Epidermal melanocyte (primary cell): ENCODE data around the gene ASXL2.
"Not testable (repeated sequence)": the region's sequence is repeated elsewhere in the genome, so short reads cannot be mapped to it uniquely, and the experiment has no call there.

Source experiments
- DNase-seq: peaks from one replicate; pipeline ENCODE4 v3.0.0; 2011; ENCODE audit warnings: low spot score; ENCODE audit not compliant: insufficient read length

ASXL2 gene

DNA sequence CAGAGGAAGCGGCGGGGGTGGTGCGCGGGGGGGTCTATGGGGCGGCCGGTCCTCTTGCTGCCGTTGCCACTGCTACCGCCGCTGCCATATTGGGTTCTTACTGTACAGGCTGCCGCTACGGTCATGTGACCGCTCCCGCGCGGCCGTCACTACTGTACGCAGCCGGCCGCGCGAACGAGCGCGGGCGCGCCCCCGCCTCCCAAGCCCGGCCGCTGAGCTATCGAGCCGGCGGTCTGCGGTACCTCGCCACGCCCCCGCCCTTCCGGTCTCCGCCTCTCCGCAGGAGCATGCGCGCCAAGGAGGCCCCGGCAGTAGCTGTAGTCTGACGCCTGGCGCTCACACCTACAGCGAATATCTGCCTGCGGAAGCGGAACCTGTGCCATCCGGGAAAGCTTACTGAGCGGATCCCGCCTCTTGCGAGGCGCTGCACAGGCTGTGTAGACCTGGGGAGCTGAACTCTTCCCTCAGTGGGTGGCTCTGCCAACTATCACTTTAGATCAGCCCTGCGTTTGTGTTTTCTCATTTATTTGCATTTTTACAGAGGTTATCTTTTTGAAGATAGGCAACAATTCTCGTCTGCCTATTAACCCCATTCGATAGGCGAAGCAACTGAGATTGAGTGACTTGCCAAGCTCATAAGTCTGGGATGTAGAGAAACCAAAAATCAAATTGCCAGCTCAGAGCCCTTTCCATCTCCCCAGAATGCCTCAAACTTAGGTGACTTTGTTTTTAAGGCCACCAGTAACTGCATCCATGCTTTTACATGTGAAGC lies at the start of gene ASXL2:
Gene ASXL2, minus strand, starts transcription at position 127 of the 772 bp plus-strand sequence. CDS start 265 bp downstream, outside the sequence.
- DNase-seq: peak; percentile 87

DNA sequence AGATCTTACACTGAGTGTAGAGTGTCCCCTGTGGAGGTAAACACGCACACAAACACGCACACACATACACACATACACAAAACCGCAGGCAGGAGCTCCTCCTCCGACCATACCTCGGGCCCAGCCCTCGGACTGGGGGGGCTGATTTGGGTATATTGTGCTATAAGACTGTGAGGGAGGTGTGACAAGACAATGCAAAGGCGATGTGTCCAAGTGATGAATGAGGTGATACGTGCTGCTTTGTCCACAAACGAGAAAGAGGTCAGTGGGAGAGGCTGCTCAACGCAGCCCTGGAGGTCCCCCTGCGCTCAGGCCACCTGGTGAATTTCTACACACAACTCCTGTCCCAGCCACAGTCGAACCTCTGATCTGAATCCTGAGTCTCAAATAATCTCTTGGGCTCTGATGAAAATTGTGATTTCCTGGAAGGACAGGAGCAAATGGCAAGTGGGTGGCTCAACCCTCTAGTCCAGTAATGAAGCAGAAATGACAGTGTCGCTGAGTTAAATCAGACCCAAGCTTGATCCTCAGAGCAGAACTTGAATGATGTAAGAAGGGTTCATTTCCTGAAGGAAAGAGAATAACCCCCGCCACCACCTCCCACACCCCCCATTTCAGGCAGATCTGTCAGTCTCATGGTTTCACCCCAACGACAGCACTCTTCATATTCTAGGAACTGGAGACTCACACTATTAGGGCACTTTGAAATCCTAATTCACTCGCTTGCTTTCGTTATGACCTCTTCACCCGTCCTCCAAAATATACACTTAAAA lies 48.9 kb upstream of the ASXL2 start:
- no peak for DNase-seq

DNA sequence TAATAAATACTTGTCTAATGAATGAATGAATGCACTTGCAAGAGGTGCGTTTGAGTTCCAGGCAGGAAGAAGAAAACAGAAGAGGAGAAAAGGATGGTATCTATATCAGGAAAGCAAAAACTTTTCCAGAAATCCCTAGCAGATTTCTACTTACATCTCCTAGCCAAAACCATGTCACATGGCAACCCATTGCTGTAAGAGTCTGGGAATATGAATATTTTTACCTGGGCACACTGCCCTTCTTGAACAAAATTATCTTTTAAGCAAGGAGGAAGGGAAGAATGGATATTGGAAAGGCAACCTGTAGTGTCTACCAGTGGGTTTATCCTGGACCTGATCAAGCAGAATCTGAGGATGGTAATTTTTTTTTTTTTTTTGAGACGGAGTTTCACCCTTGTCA lies 44.2 kb upstream of the ASXL2 start:
- DNase-seq: no peak

DNA sequence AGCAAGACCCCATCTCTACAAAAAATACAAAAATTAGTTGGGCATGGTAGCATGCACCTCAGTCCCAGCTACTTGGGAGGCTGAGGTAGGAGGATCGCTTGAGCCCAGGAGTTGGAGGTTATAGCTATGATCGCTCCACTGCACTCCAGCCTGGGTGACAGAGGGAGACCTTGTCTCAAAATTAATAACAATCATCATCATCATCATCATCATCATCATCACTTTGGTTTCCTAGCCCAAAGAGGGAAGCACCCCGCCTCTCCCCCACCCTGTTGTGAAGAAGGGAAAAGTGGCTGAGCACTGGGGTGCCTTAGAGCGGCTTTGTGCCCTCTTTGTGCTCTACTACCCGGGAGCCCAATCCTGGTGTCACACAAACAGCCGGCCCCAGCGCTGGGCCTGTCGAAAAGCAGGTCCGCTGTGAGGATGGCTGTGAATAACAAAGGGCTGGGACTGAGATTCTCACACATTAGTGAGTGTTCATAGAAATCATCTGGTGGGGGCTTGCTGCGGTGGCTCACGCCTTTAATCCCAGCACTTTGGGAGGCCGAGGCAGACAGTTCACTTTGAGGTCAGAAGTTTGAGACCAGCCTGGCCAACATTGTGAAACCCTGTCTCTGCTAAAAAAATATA lies 42.6 kb upstream of the ASXL2 start:
- no peak for DNase-seq

DNA sequence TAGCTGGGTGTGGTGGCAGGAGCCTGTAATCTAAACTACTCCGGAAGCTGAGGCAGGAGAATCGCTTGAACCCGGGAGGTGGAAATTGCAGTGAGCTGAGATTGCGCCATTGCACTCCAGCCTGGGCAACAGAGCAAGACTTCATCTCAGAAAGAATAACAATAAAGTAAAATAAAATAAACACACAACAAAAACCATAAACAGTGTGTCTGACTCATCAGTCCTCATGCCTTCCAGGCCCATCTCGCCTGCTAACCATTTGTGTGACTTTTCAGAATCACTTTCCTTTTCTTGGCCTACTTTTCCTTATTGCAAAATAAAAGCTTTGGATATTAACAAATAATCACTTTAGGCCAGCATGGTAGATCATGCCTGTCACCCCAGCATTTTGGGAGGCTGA lies 42.0 kb upstream of the ASXL2 start:
- peak; percentile 33 for DNase-seq

DNA sequence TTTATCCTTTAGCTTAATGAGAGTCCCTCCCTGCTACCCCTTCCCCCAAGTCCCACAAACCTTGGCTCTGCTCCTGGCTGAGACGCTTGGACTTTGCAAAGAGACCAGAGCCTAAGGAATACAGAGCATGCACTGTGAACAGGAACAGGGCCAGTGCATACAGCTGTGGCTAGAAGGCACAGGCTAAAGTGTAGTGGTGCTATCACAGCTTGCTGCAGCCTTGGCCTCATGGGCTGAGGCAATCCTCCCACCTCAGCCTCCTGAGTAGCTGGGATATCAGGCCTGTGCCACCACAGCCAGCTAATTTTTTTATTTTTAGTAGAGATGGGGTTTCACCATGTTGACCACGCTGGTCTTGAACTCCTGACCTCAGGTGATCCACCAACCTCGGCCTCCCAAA lies 39.5 kb upstream of the ASXL2 start:
- no peak for DNase-seq

DNA sequence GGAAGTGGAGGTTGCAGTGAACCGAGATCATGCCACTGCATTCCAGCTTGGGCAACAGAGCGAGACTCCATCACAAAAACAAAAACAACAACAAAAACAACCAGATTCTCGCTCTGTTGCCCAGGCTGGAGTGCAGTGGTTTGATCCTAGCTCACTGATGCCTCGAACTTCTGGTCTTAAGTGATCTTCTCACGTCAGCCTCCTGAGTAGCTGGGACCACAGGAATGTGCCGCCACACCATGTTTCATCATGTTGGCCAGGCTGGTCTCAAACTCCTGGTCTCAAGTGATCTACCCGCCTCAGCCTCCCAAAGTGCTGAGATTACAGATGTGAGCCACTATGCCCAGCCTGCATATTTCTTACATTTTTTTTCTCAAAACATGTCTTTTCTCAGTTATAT lies 39.1 kb upstream of the ASXL2 start:
- DNase-seq: not testable (repeated sequence)

DNA sequence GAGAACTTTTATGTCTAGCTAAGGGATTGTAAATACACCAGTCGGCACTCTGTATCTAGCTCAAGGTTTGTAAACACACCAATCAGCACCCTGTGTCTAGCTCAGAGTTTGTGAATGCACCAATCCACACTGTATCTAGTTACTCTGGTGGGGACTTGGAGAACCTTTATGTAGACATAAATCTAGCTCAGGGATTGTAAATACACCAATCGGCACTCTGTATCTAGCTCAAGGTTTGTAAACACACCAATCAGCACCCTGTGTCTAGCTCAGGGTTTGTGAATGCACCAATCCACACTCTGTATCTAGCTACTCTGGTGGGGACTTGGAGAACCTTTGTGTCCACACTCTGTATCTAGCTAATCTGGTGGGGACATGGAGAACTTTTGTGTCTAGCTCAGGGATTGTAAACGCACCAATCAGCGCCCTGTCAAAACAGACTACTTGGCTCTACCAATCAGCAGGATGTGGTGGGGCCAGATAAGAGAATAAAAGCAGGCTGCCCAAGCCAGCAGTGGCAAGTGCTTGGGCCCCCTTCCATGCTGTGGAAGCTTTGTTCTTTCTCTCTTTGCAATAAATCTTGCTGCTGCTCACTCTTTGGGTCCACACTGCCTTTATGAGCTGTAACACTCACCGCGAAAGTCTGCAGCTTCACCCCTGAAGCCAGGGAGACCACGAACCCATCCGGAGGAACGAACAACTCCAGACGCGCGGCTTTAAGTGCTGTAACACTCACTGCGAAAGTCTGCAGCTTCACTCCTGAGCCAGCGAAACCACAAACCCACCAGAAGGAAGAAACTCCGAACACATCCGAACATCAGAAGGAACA lies 37.9 kb upstream of the ASXL2 start:
- DNase-seq: not testable (repeated sequence)

DNA sequence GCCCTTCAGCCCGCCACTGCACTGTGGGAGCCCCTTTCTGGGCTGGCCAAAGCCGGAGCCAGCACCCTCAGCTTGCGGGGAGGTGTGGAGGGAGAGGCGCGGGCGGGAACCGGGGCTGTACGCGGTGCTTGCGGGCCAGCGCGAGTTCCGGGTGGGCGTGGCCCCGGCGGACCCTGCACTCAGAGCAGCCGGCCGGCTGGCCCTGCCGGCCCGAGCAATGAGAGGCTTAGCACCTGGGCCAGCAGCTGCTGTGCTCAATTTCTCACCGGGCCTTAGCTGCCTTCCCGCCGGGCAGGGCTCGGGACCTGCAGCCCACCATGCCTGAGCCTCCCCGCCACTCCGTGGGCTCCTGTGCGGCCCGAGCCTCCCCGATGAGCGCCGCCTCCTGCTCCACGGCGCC lies 37.1 kb upstream of the ASXL2 start:
- not testable (repeated sequence) for DNase-seq

DNA sequence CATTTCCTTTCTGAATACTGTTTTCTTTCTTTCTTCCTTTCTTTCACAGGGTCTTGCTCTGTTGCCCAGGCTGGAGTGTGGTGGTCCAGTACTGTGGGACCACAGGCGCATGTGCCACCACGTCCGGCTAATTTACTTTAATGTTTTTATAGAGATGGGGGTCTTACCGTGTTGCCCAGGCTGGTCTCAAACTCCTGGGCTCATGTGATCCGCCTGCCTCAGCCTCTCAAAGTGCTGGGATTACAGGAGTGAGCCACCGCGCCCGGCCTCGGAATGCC lies 35.3 kb upstream of the ASXL2 start:
- not testable (repeated sequence) for DNase-seq

DNA sequence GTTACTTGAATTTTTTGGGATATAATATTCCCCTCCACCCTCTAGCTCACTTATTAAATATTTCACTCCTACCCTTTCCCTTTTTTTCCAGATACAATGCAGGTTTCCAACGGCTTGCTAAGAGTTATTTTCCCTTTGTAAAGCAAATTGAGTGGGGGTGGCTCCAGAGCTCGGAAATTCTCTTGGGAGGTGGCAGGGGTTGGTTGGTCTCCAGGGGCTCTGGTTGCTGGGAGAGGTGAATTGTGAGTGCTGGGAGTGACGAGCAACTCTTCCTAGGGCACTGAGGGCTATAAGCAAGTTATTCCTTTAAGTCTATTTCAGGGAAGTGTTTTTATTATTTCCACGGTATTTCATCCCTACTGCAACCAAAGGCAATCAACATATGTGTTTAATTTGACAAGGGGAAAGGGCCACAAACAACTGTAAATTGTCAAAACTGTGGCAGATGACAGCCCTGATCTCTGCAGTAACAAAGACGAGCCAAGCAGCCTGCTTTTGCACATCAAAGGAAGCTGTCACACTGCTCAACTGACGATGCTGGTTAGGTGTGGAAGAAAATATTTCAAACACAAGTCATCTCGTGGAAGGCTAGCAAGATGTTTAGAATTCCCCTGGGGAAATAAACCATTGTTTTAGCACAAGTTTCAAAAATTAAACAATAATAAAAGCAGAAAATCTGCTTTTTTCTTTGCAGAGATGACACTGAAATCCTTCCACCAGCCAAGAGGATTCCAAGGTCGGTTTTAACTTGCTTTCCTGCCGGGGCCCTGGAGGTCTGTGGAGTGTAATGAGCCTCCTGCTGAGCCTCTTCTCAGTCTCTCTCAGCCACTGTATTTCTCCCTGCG lies 34.8 kb upstream of the ASXL2 start:
- DNase-seq: peak; percentile 36

DNA sequence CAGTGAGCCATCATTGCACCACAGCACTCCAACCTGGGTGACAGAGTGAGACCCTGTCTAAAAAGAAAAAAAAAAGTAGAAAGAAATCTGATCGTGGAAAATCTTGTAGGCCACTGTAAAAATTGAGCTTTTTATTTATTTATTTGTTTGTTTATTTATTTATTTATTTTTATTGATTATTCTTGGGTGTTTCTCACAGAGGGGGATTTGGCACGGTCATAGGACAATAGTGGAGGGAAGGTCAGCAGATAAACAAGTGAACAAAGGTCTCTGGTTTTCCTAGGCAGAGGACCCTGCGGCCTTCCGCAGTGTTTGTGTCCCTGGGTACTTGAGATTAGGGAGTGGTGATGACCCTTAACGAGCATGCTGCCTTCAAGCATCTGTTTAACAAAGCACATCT lies 31.3 kb upstream of the ASXL2 start:
- not testable (repeated sequence) for DNase-seq

DNA sequence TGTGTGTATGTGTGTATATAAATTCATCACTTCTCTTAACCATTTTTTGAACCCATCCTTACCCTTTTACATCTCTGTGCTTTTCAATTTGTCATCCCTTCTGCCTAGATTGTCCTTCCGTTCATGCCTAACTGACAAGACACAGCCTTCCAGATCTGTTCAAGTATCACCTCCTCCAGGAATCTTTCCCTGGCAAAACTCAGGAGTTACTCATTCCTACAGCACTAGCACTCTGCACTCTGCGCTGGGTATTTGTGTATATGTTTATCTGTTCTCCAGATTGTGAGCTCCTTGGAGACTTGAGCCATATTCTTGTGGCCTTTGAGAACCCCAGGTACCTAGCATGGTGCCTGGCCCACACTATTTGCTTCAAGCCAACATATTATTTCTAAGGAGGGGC lies 26.8 kb upstream of the ASXL2 start:
- DNase-seq: no peak

DNA sequence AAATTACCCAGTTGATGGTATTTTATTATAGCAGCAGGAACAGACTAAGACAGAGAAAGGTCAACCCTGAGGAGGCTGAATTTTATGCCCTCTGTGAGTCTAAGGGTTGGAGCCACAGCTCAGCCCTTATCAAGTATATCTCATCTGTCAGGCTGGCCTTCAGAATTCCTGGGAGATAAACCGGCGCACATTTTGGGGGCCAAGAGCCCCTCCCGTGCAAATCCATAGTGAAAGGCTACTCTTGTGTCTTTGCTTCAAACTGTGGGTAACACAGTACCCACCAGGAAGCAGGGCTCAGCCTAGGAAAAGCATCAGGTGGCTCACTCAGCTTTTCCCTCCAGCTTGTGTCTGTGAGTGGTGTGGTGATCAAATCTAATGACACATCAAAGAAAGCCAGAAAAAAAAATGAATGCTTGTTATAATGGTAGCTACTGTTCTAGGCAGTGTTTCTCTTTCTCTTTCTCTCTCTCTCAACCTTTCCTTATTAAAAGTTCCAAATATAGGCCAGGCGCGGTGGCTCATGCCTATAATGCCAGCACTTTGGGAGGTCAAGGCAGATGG lies 25.0 kb upstream of the ASXL2 start:
- no peak for DNase-seq

DNA sequence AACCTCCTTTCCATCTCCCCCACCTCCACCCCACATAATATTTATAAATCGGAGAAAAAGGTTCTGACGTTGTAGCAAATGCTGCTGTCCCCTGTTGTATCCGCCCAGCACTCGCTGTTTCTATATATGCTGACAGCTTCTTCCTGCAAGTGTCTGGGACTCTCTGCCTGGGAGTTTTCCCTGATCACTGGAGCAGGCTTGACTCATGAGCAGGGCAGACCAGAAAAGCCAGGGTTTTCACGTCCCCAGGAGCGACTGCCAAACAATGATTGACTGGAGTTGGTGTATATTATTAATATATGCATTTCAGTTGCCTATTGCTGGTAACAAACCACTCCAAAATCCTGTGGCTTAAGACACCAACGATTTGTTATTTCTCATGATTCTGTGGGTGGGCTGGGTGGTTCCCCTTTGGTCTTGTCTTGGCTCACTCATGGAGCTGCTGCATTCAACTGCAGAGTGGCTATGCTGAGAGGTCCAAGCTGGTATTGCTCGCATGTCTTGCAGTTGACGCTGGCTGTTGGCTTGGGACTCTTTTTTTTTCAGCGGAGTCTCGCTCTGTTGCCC lies 21.2 kb upstream of the ASXL2 start:
- DNase-seq: no peak

DNA sequence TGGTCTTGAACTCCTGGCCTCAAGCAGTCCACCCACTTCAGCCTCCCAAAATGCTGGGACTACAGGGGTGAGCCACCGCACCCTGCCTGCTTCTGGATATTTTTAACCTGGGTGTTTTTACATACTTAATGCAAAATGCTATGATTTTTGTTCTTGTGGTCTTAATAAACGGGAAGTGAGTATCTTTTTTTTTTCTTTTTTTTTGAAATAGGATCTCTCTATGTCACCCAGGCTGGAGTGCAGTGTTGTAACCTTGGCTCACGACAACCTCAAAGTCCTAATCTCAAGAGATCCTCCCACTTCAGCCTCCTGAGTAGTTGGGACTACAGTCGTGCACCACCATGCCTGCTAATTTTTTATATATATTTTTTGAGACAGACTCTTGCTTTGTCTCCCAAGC lies 19.2 kb upstream of the ASXL2 start:
- no peak for DNase-seq

DNA sequence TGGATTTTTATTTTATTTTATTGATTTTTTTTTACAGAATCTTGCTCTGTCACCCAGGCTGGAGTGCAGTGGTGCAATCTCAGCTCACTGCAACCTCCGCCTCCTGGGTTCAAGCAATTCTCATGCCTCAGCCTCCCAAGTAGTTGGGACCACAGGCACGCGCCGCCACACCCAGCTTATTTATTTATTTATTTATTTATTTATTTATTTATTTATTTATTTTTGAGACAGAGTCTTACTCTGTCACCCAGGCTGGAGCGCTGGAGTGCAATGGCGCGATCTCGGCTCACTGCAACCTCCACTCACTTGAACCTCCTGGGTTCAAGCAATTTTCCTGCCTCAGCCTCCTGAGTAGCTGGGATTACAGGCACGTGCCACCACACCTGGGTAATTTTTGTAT lies 18.0 kb upstream of the ASXL2 start:
- not testable (repeated sequence) for DNase-seq

DNA sequence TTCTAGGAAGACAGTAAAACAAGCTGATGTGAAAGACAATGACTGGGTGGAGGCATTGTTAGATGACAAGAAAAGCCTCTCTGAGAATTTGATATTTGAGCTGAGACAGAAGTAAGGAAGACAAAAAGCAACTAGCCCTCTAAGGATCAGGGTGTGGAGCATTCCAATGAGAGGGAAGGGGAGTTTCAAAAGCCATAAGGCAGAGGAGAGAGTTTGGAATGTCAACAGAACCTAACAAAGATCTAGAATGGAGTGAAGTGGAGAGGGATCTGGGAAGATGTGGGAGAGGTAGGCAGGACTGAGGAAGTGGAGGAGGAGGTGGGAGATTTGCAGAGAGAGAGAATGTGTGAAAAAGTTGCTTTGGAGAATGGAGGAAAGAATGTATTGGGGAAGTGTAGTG lies 17.3 kb upstream of the ASXL2 start:
- DNase-seq: no peak

DNA sequence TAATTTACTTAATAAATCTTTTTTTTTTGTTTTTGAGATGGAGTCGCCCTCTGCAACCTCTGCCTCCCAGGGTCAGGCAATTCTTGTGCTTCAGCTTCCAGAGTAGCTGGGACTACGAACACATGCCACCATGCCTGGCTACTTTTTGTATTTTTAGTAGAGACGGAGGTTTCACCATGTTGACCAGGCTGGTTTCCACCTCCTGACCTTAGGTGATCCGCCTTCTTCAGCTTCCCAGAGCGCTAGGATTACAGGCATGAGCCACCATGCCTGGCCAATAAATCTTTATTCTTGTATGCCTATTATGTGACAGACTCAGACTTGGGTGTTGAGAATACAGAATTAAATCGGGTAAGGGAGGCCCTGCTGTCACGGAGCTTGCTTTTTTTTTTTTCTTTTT lies 16.7 kb upstream of the ASXL2 start:
- no peak for DNase-seq
